OCI-LY1 (cell line): Measurements from ENCODE around the gene SLN.

Experiments used
- H2AFZ ChIP-seq: fragments of 200-600 bp; sonication (generic), shearing (Covaris generic); 2 replicates; pipeline ENCODE4 v1.6.0; 2014; ENCODE audit warnings: antibody characterized with exemption, mild to moderate bottlenecking, low read length
- H3F3A ChIP-seq: fragments of 200-600 bp; sonication (generic), shearing (Covaris generic); 2 replicates; pipeline ENCODE4 v1.6.0; 2014; ENCODE audit warnings: mild to moderate bottlenecking, antibody characterized with exemption, low read length, moderate library complexity; ENCODE audit not compliant: insufficient read depth
- H3K27ac ChIP-seq: fragments of 200-600 bp; sonication (generic); 2 replicates; pipeline ENCODE4 v1.5.1; 2014; ENCODE audit warnings: low read length, mixed run types, mild to moderate bottlenecking, low read depth; ENCODE audit not compliant: poor library complexity, severe bottlenecking
- H3K27me3 ChIP-seq: fragments of 200-600 bp; sonication (generic); 2 replicates; pipeline ENCODE4 v1.6.0; 2014; ENCODE audit warnings: antibody characterized with exemption, mild to moderate bottlenecking, low read length, moderate library complexity; ENCODE audit not compliant: insufficient read depth
- H3K36me3 ChIP-seq: fragments of 200-600 bp; sonication (generic); 2 replicates; pipeline ENCODE4 v1.6.1; 2014; ENCODE audit warnings: mild to moderate bottlenecking, antibody characterized with exemption, low read length, moderate library complexity, mixed read lengths; ENCODE audit not compliant: insufficient read depth
- H3K4me1 ChIP-seq: fragments of 200-600 bp; sonication (generic); 2 replicates; pipeline ENCODE4 v1.5.1; 2014; ENCODE audit warnings: mild to moderate bottlenecking, low read length, moderate library complexity; ENCODE audit not compliant: insufficient read depth, severe bottlenecking
- H3K4me2 ChIP-seq: fragments of 200-600 bp; sonication (generic), shearing (Covaris generic); 2 replicates; pipeline ENCODE4 v1.6.1; 2014; ENCODE audit warnings: low read length
- H3K4me3 ChIP-seq: fragments of 200-600 bp; sonication (generic); 2 replicates; pipeline ENCODE4 v1.5.1; 2014; ENCODE audit warnings: low read length, low read depth, mild to moderate bottlenecking, mixed read lengths; ENCODE audit not compliant: poor library complexity, severe bottlenecking
- H3K79me2 ChIP-seq: fragments of 200-600 bp; shearing (Covaris generic); 2 replicates; pipeline ENCODE4 v1.6.1; 2016; ENCODE audit warnings: mixed run types, low read length, mixed read lengths; ENCODE audit not compliant: insufficient read depth
- H3K9ac ChIP-seq: fragments of 200-600 bp; sonication (generic), shearing (Covaris generic); 2 replicates; pipeline ENCODE4 v1.6.1; 2014; ENCODE audit warnings: mild to moderate bottlenecking, low read length, mixed read lengths
- H3K9me2 ChIP-seq: fragments of 200-600 bp; sonication (generic), shearing (Covaris generic); 2 replicates; pipeline ENCODE4 v1.6.1; 2014; ENCODE audit warnings: low read depth, mild to moderate bottlenecking, low read length, mixed read lengths
- H3K9me3 ChIP-seq: fragments of 200-600 bp; shearing (Covaris generic); 2 replicates; pipeline ENCODE4 v1.6.1; 2014; ENCODE audit warnings: low read length, mixed read lengths
- H4K20me1 ChIP-seq: fragments of 200-600 bp; sonication (generic), shearing (Covaris generic); 2 replicates; pipeline ENCODE4 v1.6.0; 2016; ENCODE audit warnings: mild to moderate bottlenecking, low read length; ENCODE audit not compliant: insufficient read depth
- EZH2 ChIP-seq: fragments of 200-600 bp; sonication (generic), shearing (Covaris generic); IDR thresholded peaks from 2 replicates; pipeline ENCODE4 v1.8.0; 2017; ENCODE audit warnings: borderline replicate concordance, mixed run types, mild to moderate bottlenecking, antibody characterized with exemption, low read length, moderate library complexity, mixed read lengths
- TF ChIP-seq, protein P1 (sequence below): fragments of 200-600 bp; sonication (generic), shearing (Covaris generic); IDR thresholded peaks from 2 replicates; pipeline ENCODE4 v1.5.1; 2017; ENCODE audit warnings: mild to moderate bottlenecking, antibody characterized with exemption, low read length, moderate library complexity, mixed read lengths

The SLN gene

DNA sequence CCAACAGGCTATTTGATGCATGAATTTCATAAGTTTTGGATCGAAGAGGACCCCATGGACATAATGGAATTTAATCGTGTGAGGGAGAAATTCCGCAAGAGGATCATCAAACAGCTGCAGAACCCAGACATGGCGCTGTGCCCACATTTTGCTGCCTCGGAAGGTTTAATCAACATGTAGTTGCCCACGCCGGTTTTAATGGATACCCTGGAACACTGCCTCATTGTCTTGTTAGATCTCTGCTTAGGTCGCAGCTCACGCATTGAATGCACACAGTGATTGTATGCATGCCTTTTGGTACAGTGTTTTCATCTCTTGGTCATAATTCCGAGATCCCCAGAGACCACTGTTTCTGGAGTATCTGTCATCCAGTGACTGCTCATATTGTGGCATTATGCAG is 46.8 kb downstream of the SLN start:
- TF ChIP-seq, protein P1, sequence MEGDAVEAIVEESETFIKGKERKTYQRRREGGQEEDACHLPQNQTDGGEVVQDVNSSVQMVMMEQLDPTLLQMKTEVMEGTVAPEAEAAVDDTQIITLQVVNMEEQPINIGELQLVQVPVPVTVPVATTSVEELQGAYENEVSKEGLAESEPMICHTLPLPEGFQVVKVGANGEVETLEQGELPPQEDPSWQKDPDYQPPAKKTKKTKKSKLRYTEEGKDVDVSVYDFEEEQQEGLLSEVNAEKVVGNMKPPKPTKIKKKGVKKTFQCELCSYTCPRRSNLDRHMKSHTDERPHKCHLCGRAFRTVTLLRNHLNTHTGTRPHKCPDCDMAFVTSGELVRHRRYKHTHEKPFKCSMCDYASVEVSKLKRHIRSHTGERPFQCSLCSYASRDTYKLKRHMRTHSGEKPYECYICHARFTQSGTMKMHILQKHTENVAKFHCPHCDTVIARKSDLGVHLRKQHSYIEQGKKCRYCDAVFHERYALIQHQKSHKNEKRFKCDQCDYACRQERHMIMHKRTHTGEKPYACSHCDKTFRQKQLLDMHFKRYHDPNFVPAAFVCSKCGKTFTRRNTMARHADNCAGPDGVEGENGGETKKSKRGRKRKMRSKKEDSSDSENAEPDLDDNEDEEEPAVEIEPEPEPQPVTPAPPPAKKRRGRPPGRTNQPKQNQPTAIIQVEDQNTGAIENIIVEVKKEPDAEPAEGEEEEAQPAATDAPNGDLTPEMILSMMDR: no peak
- no peak for TF ChIP-seq EZH2
- Histone ChIP-seq H3K4me3 (no peak overlapping the region), H3F3A (no peaks in the 10 kb centered on the region), H3K9ac (no peak overlapping the region), H3K9me2 (no peaks in the 10 kb centered on the region), H3K79me2 (no peaks in the 10 kb centered on the region), H3K36me3 (no peaks in the 10 kb centered on the region), H3K4me2 (no peak overlapping the region), H3K4me1 (no peaks in the 10 kb centered on the region), H4K20me1 (no peaks in the 10 kb centered on the region), H3K9me3 (no peaks in the 10 kb centered on the region), H3K27ac (no peak overlapping the region), H2AFZ (no peak overlapping the region), H3K27me3 (no peaks in the 10 kb centered on the region; the same call in 1 of the 2 replicates)

DNA sequence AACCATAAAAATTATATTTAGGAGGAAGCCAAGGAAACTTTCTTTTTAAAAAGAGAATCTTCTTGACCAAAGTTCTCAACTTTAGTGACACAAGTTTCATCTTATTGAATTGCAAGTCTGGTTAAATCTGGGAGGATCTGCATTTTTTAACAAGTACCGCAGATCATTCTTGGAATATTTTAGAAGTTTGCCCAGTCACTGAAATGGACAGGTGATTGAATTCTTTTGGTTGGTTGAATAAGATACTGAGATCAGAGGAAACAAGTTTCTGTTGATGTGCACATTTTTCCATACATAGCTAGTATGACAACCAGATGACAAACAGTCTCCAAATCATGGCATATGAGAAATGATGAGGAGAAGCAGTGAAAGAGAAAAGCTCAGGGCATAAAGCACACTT is 50.2 kb downstream of the SLN start:
- H3K9me2 ChIP-seq: no peaks in the 10 kb centered on the region
- no peaks in the 10 kb centered on the region for H3K4me1 ChIP-seq
- H3K4me2 ChIP-seq: no peak overlapping the region
- H3K36me3 ChIP-seq: no peaks in the 10 kb centered on the region
- TF ChIP-seq, protein P1: no peak
- no peak for TF ChIP-seq EZH2
- H4K20me1 ChIP-seq: no peaks in the 10 kb centered on the region
- H3K9me3 ChIP-seq: no peaks in the 10 kb centered on the region
- H3F3A ChIP-seq: no peaks in the 10 kb centered on the region
- H3K9ac ChIP-seq: no peak overlapping the region
- no peaks in the 10 kb centered on the region for H3K27me3 ChIP-seq
- no peak overlapping the region for H2AFZ ChIP-seq
- no peak overlapping the region for H3K27ac ChIP-seq
- no peak overlapping the region for H3K4me3 ChIP-seq
- no peaks in the 10 kb centered on the region for H3K79me2 ChIP-seq

DNA sequence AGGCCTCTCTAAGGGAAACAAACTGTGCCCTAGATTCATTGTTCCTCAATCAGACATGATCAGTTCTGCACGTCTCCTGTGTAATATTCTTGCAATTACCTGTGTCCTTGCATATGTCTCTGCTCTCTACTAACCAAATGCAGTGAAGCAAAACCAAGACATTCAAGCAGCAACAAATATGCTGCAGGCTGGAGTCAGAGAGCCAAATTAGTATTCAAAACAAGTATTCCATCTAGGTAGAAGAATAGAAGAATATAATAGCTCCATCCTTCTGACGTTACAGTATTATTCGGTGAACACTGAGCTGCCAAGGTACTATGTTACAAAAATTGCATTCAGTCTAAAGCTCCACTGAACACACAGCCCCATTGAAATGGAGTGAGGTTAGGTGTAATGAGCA is 51.8 kb downstream of the SLN start:
- Histone ChIP-seq H3K27me3 (no peaks in the 10 kb centered on the region), H3K27ac (no peak overlapping the region), H3K4me1 (no peaks in the 10 kb centered on the region), H3K9me2 (no peaks in the 10 kb centered on the region), H3K36me3 (no peaks in the 10 kb centered on the region), H2AFZ (no peak overlapping the region), H3K4me2 (no peak overlapping the region), H3F3A (no peaks in the 10 kb centered on the region), H3K79me2 (no peaks in the 10 kb centered on the region), H4K20me1 (no peaks in the 10 kb centered on the region), H3K4me3 (no peak overlapping the region), H3K9ac (no peak overlapping the region), H3K9me3 (no peaks in the 10 kb centered on the region)
- TF ChIP-seq EZH2: no peak
- TF ChIP-seq, protein P1: no peak
